Mucosa of descending colon (tissue), 3 donors: Measurements from ENCODE around the gene CACNA1C. TPM values are rescaled to one million over a fixed set of nuclear protein-coding genes. Genes with fewer than 3 reads are reported as not detected.

ENCODE experiments used
- ATAC-seq: fragments of 200-7000 bp; cut with Tn5 transposase; one replicate; pipeline ENCODE4 v1.9.1; 2020; ENCODE audit warnings: mild to moderate bottlenecking, moderate library complexity
- DNase-seq, 3 donors: peaks; one replicate each; pipeline ENCODE4 v3.0.0-alpha.2; 2020
- H3K36me3 ChIP-seq: fragments of 200-600 bp; one replicate; pipeline ENCODE4 v1.8.0; 2021; ENCODE audit warnings: low read depth, mild to moderate bottlenecking
- H3K4me1 ChIP-seq: fragments of 200-600 bp; one replicate; pipeline ENCODE4 v1.8.0; 2021; ENCODE audit warnings: low read depth, mild to moderate bottlenecking
- H3K4me3 ChIP-seq: fragments of 200-600 bp; one replicate; pipeline ENCODE4 v1.8.0; 2021; ENCODE audit warnings: mild to moderate bottlenecking
- H3K9me3 ChIP-seq: fragments of 200-600 bp; one replicate; pipeline ENCODE4 v1.8.0; 2021; ENCODE audit warnings: mild to moderate bottlenecking
- intact Hi-C, 2 donors: fragments of 100-400 bp; cut with DNase I in 1 of 2; cut with micrococcal nuclease in 1 of 2; formaldehyde crosslinking; loops; one replicate each; pipeline versions ENCODE4 v1.11.0 to v1.11.1; 2022; cut with DNase I, micrococcal nuclease
- total RNA-seq, 3 donors: library from RNA; stranded (reverse); fragmentation: NEBNext Ultra II Directional in 2 of 3; extraction: Animal tissue kit (Norgen Biotek cat#: 25700) in 2 of 3; gene quantifications; one replicate each; pipeline versions ENCODE4 v1.2.1 to v1.2.4, GENCODE V29; 2021 to 2023
- TF ChIP-seq, protein P1 (sequence below): fragments of 200-600 bp; IDR thresholded peaks from one replicate; pipeline ENCODE4 v1.8.0; 2022; ENCODE audit warnings: antibody characterized with exemption, mild to moderate bottlenecking
- donor health status: DM: no; HTN: no; CAD: no; lungs with moderate emphysema.
- donor health status: DM: no; HTN: no; CAD: no.
- donor health status: DM: no; HTN: yes; CAD: no.

Gene CACNA1C
- total RNA-seq, 3 donors from 2014 or later = 5.5 to 89.4 (median 9.2) TPM

DNA sequence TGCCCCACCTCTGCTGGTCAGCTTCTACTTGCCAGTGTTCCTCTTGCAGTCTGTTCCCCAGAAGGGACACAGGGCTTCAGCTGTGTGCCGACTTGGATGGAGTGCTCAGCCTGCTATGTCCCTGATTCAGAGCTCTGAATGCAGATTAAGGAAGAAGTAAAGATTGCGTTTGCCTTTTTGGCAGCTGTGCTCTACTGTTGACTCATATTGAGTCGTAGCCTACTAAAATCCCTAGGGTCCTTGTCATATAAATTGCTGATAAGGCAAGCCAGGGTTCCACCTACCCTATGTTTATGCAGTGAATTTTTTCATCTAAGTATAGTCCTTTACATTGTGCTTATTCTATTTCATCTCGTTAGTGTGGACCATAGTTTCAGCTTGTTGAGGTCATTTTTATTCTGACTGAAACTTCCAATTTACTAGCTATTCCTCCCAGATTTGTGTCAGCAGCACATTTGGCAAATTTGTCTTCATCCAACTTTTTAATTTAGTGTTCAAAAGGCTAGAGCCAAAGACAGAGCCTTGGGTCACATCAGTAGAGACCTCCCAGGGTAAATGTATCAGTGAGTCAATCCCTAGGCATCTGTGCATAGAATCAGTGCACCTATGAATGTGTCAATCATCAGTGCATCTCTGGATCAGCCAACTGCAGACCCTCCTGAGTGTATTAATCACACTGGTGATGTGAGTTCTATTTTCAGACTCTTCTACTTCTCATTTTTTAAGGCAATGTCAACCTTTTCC is 31.9 kb downstream of the CACNA1C start:
- intact Hi-C loops = no loop called here

DNA sequence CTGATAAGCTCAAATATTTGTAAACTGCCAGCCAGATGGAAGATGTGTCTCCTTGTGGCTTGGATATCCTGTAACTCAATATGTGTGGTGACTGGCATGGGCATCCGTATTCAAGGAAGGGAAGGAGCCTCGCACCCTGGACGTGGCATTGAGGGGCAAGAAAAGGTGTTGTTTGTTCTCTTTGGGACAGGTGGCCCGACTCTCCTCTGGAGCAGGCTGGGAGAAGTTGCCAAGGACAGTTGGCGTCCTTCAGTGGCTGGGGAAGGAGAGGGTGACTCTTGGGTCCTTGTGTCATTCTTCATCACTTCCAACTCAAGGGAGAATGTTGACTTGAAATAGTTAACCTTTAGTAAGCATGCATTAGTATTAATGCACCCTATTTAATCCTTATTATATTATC is 39.6 kb downstream of the CACNA1C start:
- TF ChIP-seq, protein P1, sequence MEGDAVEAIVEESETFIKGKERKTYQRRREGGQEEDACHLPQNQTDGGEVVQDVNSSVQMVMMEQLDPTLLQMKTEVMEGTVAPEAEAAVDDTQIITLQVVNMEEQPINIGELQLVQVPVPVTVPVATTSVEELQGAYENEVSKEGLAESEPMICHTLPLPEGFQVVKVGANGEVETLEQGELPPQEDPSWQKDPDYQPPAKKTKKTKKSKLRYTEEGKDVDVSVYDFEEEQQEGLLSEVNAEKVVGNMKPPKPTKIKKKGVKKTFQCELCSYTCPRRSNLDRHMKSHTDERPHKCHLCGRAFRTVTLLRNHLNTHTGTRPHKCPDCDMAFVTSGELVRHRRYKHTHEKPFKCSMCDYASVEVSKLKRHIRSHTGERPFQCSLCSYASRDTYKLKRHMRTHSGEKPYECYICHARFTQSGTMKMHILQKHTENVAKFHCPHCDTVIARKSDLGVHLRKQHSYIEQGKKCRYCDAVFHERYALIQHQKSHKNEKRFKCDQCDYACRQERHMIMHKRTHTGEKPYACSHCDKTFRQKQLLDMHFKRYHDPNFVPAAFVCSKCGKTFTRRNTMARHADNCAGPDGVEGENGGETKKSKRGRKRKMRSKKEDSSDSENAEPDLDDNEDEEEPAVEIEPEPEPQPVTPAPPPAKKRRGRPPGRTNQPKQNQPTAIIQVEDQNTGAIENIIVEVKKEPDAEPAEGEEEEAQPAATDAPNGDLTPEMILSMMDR = no peak
- DNase-seq (no peak), ATAC-seq (no peak)
- Histone ChIP-seq H3K36me3 (no peaks in the 10 kb centered on the region), H3K9me3 (no peaks in the 10 kb centered on the region), H3K4me3 (no peak overlapping the region), H3K4me1 (no peaks in the 10 kb centered on the region)
- intact Hi-C loops = no loop called here

More for the DNA sequence above, 31.9 kb downstream of the CACNA1C start:
- peak; percentile 26 for ATAC-seq
- Histone ChIP-seq H3K9me3 (no peaks in the 10 kb centered on the region), H3K4me3 (no peak overlapping the region), H3K4me1 (no peaks in the 10 kb centered on the region), H3K36me3 (no peaks in the 10 kb centered on the region)
- DNase-seq = no peak
- TF ChIP-seq, protein P1 = no peak

DNA sequence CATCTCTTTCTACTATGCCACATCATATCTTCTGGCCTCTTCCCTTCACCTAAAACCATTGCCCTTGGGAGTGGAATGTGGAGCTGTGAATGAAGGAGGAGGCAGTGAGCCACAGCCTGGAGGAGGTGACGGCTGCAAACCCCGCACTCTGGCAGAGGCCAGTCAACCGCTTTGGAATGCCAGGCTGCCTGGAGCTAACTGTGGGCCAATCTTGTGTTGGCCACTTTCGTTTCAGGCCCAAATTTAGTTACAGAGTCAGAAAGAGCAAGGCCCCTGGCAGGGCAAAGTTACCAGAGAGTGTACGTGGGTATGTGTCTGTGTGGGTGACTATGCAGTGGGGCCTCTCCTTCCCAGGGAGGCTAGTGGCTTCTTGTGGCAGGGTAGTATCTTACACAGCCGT is 40.1 kb downstream of the CACNA1C start:
- H3K9me3 ChIP-seq = no peaks in the 10 kb centered on the region
- no peak overlapping the region for H3K4me3 ChIP-seq
- no peak for DNase-seq
- intact Hi-C loops = no loop called here
- TF ChIP-seq, protein P1 = no peak
- H3K4me1 ChIP-seq = no peaks in the 10 kb centered on the region
- no peak for ATAC-seq
- no peaks in the 10 kb centered on the region for H3K36me3 ChIP-seq

DNA sequence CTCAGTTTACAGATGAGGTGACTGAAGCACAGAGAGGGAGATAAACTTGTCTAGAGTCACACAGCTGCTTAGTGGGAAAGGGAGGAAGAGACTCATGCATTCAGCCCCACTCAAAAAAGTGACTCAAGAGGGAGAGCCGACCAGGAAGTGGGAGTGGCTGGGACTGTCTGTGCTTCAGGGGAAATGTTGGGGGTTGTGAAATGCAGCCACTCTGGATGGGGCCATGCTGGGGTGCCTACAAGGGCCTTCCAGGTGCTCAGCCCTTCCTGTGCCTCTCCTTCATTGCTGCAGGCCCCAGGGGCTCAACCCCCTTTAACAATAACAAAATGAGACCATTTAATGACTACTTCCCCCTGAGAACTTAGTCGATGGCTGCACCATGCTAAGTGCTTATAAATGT is 41.8 kb downstream of the CACNA1C start:
- Histone ChIP-seq H3K36me3 (no peaks in the 10 kb centered on the region), H3K4me3 (no peak overlapping the region), H3K4me1 (no peaks in the 10 kb centered on the region), H3K9me3 (no peaks in the 10 kb centered on the region)
- intact Hi-C loops = no loop called here
- TF ChIP-seq, protein P1 = no peak
- ATAC-seq (no peak), DNase-seq (no peak)

DNA sequence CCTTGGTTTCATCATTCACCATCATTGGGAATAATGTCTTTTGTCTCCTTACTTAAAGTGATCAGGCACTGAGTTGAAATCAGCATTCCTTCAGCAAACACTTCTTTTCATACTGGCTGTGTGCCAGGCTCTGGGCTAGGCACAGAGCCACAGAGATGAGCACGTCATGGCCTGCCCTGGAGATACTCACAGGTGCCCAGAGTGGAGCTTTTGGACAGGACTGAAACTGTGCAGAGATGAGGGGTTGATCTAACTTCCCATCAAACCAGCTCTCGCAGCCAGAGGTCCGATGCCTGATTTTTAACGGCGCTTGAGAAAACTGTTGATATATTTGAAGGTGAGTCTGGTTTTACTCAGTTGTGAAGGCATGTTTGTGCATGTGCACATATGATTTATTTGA is 43.1 kb downstream of the CACNA1C start:
- intact Hi-C loops = no loop called here
- Histone ChIP-seq H3K36me3 (no peaks in the 10 kb centered on the region), H3K4me3 (no peak overlapping the region), H3K9me3 (no peaks in the 10 kb centered on the region), H3K4me1 (no peaks in the 10 kb centered on the region)
- ATAC-seq (no peak), DNase-seq (no peak)
- TF ChIP-seq, protein P1 = no peak
